ENCODE measurements around the gene PRR3.
"Not testable (repeated sequence)": the region's sequence is repeated elsewhere in the genome, so short reads cannot be mapped to it uniquely, and the experiment has no call there.

The PRR3 gene
- 15.6 to 16.7 reads per million in 2 donors for total RNA-seq

DNA sequence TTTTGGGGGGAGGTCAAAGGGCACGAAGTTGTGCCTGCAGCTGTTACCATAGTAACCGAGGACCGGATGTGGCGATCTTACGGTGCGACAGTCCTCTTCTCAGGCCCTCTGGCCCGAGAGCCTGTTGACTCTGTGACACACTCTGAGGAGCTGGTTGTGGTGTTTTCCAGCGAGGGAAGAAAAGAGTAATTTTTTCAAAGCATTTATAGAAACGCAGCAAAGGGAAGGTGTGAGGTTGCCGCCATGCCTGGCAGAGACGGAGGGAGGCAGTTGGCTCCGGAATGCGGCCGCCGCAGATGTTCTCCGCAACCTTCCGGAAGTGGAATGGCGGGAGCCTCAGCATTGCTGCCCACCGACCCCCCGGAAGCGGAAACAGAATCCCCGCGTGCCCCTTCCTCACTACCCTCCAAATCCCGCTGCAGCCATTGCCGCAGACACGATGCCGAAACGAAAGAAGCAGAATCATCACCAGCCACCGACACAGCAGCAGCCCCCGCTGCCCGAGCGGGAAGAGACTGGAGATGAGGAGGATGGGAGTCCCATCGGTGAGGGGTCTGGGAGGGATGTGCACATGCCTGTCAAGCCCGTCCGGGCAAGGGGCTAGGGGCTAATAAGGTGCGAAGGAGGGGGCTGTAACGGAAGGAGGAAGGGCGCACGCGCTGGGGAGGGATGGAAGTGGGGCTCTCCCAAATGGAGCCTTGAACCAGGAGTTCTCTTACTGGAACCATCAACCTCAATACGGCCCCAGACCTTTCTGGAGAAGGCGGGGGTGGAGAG lies at the start of gene PRR3:
PRR3 (plus strand) TSS at position 390 of the 777 bp plus-strand sequence; CDS start at position 440, 50 bp downstream.
- DNase-seq: peak; percentile 51 to 97 (median 78)

DNA sequence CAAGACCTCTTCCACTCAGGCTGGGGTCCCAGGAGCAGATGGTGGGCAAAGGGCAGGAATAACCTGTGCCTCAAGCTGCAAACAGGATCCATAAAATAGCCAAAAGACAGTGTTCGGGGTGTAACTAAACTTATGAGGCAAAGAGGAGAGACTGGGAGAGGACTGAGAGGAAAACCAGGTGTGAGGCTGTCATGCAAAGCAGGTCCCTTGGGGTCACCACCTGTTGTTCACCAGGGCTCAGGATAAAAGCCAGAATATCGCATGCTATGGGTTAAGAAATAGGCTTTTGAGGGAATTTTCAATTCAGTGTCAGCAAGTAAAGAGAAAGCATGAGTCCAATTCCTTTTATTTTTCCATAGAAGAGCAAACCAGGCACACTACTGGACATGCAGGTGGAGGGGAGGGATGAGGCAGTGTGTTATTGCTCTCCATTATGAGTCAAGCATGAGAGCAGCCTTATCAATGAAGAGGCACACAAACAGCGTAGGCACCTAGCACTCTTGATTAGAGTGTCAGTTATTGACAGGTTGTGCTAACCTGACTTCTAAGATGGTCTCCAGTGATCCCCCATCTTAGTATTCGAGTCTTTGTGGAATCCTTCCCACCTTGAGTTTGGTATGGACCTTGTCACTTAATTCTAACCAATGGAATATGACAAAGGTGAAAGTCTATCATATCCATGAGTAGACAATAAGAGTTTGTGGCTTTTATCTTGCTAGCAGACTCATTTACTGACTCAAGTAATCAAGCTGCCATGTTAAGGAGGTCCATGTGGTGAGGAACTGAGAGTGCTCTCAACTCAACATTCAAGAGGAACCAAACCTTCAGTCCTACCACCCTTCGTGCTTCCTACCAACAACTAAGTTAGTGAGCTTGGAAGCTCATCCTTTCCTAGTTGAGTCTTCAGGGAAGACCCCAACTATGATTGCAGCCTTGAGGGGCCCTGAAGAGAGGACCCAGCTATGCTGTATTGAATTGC lies 49.0 kb upstream of the PRR3 start:
- peak in 1 of 5 experiments; percentile 77 for DNase-seq

DNA sequence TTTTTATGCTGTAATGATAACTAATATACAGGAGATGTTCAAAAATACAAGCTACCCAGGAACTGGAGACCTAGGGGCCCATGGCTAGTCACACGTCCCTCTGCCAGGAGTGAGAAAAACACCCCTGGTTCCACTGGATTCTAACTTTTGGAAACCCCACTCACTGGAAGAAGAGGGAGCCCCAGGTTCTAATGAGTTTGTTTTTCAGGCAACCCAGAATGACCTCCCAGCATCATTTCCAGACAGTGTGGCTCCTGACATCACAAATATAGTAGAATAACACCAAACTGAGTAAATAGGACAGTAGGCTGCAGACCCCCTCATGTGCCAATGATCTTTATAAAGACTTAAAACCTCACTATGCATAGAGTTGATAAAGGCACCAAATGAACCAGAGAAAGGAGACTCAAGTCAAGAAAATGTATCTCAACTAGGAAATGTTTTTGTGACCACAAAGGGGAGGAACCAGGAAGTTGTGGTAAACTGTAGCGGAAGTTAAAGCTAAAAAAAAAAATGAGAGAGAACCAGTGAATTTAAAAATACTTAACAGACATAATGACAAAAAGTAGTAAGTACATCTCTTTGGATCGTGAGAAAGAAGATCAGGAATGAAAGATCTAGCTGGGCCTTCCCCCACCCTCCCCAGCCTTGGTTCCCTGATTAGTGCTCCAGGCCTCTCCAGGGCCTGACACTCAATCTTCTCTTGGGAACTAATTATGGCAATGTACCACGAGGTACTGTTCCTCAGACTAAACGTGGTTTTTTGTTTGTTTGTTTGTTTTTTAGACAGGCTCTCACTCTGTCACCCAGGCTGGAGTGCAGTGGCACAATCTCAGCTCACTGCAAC lies 48.0 kb upstream of the PRR3 start:
- DNase-seq: peak in 2 of 5 experiments; percentile 75 to 93

DNA sequence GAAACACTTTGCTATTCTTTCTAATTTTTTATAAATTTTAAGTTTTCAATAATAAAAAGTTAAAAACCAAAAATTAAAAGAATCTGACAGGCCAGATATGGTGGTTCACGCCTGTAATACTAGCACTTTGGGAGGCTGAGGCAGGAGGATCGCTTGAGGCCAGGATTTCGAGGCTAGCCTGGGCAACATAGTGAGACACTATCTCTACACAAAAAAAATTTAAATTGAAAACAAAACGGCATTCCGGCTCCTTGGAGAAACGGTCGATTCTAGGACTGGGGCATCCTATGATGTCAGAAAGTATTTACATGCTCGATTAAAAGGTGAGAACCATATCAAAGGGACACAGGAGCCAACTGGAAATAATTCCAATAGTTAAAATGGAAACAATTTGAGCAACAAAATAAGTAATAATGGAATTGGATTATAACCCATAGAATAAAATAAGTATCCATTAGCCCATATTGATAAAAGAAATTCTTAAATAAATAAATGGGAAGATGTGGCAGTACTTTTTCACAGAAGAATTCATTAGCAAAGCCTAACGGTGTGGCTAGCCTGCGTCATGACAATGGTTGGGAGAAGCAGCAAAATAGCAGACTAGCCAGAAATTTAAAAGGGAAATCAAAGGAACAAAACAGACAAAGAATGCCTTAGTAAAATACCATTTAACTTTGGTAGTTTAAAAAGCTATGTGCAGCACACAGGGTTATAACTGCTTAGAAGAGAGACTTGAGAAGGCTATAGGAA lies 46.5 kb upstream of the PRR3 start:
- DNase-seq: no peak

DNA sequence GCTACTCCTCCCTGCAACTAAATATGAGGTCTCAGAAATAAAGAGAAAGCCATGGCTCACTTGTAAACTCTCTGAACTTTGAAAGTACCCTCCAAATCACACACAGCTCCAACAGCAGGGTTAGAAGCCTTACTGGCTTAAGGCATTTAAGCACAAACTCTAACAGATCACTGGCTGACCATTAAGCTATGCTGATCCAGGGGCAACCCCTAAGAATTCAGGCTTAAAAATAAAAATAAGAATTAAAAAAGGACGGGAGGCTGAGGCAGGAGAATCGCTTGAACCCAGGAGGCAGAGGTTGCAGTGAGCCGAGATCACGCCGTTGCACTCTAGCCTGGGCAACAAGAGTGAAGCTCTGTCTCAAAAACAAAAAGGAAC lies 45.9 kb upstream of the PRR3 start:
- DNase-seq: no peak

DNA sequence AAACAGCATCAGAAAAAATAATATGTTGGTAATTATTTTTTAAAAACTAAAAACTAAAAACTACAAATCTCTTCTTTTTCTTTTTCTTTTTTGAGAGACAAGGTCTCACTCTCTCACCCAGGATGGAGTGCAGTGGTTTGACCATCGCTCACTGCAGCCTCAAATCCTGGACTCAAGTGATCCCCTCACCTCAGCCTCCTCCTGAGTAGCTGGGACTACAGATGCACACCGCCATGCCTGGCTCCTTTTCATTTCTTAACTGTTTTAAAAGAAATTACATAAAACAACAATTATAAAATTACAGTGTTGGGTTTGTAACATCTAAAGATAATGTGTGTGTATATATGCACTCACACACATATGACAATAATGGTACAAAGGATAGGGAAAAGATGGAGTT lies 43.6 kb upstream of the PRR3 start:
- no peak for DNase-seq

DNA sequence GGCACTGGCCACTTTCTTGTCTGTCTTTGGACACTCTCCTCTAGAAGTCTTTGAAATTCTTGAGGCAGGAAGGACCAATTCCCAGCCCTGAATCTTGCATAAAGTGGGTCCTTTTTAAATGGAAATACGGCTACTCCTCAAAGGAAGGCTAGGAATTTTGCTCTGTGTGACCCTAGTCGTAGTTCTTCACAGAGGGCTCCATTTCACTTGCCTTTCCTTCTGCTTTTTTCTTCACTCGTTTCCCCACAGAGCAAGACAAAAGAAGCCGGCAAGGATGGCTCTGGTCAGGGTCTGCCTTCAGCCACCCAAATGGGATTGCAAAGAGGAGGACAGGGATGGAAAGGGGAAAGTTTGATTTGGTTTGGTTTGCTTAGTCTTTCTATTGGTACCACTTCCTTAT lies 42.0 kb upstream of the PRR3 start:
- no peak for DNase-seq

DNA sequence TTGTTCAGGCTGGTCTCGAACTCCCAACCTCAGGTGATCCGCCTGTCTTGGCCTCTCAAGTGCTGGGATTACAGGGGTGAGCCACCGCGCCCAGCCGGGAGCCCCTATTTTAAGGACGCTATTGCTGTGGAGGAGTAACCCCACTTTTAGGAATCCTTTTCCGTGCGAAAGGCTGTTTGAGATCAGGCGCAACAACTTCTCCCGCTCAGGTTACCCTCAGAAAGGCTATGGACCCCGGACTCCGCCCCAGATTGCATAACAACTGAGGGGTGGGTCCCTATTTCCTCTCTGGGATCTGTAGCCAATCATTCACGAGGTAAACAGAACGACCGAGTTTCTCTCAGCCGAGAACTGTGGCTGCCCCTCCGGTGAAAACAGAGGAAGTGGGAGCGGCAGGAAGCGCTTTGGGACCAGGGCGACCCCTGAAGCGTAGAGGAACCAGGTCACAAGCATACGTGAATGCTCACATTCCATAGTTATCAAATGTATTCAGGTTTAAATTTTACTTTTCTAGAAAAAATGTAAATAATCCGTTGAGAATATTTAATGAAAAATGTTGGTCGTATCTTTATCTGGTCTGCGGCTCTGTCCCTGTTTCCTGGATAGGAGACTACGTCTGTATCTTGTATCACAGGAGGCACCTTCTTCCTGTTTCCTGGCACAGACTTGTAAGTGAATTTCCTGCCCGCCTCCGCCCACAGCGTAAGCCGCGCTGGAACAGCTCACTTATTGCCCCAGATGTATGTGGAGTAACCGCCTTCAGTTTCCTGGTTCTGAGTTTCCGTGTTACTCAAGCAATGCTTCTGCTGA lies 40.9 kb upstream of the PRR3 start:
- peak; percentile 64 to 99 (median 90) for DNase-seq

GRCh38 chr6:30516754-30517076 lies 40.4 kb upstream of the PRR3 start:
- not testable (repeated sequence) for DNase-seq

GRCh38 chr6:30517767-30518504 lies 39.2 kb upstream of the PRR3 start:
- DNase-seq: not testable (repeated sequence)

GRCh38 chr6:30518505-30519145 lies 38.5 kb upstream of the PRR3 start:
- DNase-seq: peak in 1 of 5 experiments; percentile 64

DNA sequence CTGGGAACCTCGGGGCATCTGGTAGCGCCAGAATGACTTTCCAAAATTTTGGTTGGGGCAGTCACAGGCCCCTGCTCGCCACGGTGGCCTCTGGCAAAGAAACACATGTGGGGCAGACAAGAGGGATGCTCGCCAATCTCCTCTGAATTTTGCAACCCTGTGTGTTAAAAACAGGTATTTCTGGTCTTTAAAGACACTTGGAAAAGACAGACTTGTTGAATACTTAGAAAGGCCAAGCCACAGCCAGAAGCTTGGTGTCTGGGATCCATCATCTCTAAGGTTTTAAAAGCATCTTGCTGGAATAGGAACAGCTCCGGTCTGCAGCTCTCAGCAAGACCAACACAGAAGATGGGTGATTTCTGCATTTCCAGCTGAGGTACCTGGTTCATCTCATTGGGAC lies 36.6 kb upstream of the PRR3 start:
- no peak for DNase-seq

GRCh38 chr6:30521082-30521481 lies 36.0 kb upstream of the PRR3 start:
- DNase-seq: not testable (repeated sequence)

GRCh38 chr6:30521952-30522351 lies 35.1 kb upstream of the PRR3 start:
- not testable (repeated sequence) for DNase-seq

GRCh38 chr6:30526444-30526843 lies 30.7 kb upstream of the PRR3 start:
- DNase-seq: not testable (repeated sequence)

- peak in 1 of 5 experiments; percentile 73 for DNase-seq
Measured at GRCh38 chr6:30529349-30529875, 27.7 kb upstream of the PRR3 start.

DNA sequence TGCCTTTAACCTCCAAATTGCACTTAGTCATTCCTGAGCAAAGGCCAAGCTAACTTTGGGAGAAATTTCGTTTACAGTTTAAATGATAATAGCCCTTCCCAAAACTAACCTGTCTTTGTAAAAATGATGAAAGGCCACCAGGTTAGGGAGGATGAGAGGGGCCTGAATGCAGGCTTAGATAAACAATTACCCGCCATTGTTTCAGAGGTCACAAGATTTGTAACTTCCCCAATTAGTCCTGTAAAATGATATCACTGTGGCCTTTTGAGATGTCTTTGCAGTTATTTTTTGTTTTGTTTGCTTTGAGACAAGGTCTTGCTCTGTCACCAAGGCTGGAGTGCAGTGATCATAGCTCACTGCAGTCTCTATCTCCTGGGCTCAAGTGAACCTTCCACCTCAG lies 27.1 kb upstream of the PRR3 start:
- no peak for DNase-seq

DNA sequence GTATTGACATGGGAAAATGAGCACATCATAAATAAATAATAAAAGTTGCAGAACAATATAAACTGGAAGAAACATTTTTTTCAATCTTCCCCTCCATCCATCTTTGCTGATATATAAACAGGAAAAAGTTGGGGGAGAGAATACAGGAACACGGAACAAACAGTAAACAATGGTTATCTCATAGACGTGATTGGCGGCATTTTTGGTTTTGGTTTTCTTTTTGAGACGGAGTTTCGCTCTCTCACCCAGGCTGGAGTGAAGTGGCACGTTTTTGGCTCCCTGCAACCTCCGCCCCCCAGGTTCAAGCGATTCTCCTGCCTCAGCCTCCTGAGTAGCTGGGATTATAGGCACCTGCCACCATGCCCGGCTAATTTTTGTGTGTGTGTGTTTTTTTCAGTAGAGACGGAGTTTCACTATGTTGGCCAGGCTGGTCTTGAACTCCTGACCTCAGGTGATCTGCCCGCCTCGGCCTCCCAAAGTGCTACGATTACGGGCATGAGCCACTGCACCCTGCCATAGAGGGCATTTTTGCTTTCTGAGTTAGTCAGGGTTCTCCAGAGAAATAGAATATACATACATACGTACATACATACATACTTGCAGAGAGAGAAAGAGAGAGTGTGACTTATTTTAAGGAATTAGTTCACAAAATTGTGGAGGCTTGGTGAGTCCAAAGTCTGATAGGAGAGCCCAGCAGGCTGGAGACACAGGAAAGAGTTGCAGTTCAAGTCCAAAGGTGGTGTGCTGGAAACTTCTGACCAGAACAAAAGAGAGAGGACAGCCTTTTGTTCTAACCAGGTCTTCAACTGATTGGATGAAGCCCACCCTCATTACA lies 23.4 kb upstream of the PRR3 start:
- peak in 1 of 5 experiments; percentile 70 for DNase-seq
